Raji (cell line): ENCODE data around the gene HAPLN2.

Experiments used
- POLR2A ChIP-seq: IDR thresholded peaks from 2 replicates; pipeline ENCODE4 v1.6.1; 2011; ENCODE audit warnings: low read depth, low read length, control low read depth; ENCODE audit not compliant: insufficient read depth

HAPLN2 gene

GRCh38 chr1:156670791-156671190 is 51.6 kb downstream of the HAPLN2 start:
- no peak for TF ChIP-seq POLR2A

GRCh38 chr1:156671804-156672203 is 52.6 kb downstream of the HAPLN2 start:
- TF ChIP-seq POLR2A = no peak

DNA sequence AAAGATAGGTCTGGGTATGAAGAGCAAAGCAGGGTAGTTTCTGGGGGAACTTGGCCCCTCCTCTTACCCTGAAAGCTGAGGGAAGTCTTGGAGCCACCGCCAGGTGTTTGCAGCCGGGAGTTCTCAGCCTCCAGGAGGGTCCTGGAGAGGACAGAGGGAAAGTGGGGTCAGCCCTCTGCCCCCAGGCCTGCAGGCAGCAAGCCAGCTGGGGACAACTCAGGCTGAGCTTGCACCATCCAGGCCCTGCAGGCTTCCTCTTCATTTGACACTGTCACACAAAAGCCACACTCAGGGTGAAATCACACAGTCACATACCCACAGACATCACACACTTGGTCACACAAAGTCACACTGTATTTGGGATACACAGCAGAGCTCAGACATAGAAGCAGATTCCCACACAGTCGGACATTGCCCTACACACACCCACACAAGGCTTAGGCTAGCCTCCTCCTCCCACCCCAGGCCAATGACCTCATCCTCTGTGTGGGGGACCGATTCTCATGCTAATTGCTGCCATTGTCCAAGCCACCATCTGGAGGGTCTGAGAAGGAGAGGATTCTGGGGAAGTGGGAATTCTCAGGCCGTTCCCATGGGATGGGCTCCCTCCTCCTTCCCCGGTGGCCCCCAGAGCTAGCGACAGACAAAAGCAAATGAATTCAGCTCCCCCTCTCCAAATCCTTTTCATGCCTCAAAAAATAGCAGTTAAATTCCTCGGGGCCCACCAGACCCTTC is 54.3 kb downstream of the HAPLN2 start:
- no peak for TF ChIP-seq POLR2A
